ENCODE measurements around the gene MAP3K19. TPM values are rescaled to one million over a fixed set of nuclear protein-coding genes. Genes with fewer than 3 reads are reported as not detected.

MAP3K19 gene
- total RNA-seq, 6 donors from 2014 or later: 0.34 to 45.7 (median 3.5) TPM

Other genes starting within 250 kb of the MAP3K19 start
- under 1 TPM in 1 of 6 donors, not detected in 5; 0.20 TPM for gene ACMSD, start 208.8 kb downstream of the MAP3K19 start, total RNA-seq
- gene CCNT2, start 128.6 kb downstream of the MAP3K19 start, total RNA-seq: 10 to 100 TPM; 15.9 to 56.9 (median 32.2) TPM
- gene RAB3GAP1, start 4.8 kb upstream of the MAP3K19 start, total RNA-seq: 10 to 100 TPM; 30.9 to 51.0 (median 36.0) TPM